ENCODE measurements around the gene RPL29.

Gene RPL29

DNA sequence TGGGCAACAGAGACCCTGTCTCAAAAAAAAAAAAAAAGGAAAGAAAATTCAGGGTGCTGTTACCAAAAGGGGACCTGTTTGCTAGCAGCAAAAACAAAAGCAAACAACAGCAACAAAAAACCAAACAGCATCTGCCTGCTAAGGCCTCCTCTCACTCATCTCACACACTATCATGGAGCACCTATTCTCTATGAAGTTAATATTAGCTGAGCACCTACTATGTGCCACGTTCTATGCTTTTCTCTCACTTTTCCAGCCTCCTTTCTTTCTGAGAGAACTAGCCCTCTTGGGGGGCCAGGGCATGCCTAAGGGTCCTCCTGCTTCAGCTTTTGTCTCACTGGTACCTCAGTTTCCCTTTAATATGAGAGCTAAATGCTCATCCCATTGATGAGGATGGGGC, 41.0 kb downstream of the RPL29 start:
- H3K27me3 ChIP-seq (ENCODE audit: low read depth) = no peaks in the 10 kb centered on the region
- no peak overlapping the region for H3K4me3 ChIP-seq
- in situ Hi-C loops (cut with MboI; ENCODE audit: low sequenced_read_pairs) = no loop called here

DNA sequence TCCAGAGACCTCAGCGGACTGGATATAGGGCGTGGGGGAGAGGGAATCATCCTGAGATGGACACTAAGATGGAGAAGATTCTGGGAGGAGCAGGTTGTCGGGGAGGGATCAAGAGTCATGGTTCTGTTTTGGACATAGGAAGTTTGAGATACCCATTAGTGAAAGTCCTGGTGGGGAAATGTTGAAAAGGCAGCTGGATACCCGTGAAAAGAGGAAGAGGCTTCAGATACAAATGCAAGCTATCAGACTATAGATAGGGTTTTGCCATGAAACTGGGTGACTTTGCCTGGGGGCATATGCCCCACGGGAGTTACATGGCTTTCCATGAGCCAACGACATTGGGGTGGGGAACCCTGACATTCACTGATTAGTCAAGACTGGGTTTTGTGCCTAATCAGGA, 41.6 kb downstream of the RPL29 start:
- no peak for DNase-seq (ENCODE audit: low spot score in 2 of 2)
- Histone ChIP-seq H3K4me3 (no peak overlapping the region), H3K27me3 (ENCODE audit: low read depth) (no peaks in the 10 kb centered on the region), H3K9me3 (no peaks in the 10 kb centered on the region), H3K4me1 (no peaks in the 10 kb centered on the region), H3K36me3 (replicated peaks) (peaks cover 2% of the 10 kb centered on the region)
- in situ Hi-C loops (cut with MboI; ENCODE audit: low sequenced_read_pairs) = no loop called here

More for the DNA sequence above, 41.0 kb downstream of the RPL29 start:
- DNase-seq (ENCODE audit: low spot score in 2 of 2) = no peak
- no peaks in the 10 kb centered on the region for H3K9me3 ChIP-seq
- H3K36me3 ChIP-seq (replicated peaks) = peaks cover 9% of the 10 kb centered on the region
- H3K4me1 ChIP-seq = no peaks in the 10 kb centered on the region

DNA sequence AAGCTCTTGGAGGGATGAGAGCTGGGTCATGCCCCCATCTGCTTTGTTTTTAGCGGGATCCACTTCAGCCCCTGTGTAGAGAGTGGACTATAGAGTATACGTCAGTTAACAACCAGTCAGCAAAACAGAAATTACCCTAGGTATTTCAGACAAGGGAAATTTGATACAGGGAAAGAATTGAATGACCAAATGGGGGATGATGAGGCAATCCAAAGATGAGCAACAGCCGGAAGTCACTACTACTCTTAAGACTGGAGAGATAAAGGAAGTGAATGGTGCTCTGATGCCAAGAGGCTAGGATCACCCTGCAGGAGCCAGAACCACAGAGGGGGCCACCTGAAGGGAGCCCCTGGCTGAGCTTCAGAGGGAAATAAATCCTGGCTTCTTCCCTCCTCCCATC, 42.2 kb downstream of the RPL29 start:
- H3K4me1 ChIP-seq = no peaks in the 10 kb centered on the region
- no peak overlapping the region for H3K4me3 ChIP-seq
- no peaks in the 10 kb centered on the region for H3K9me3 ChIP-seq
- H3K36me3 ChIP-seq (replicated peaks) = no peaks in the 10 kb centered on the region; the same call in none of the 2 replicates
- in situ Hi-C loops (cut with MboI; ENCODE audit: low sequenced_read_pairs) = no loop called here
- H3K27me3 ChIP-seq (ENCODE audit: low read depth) = no peaks in the 10 kb centered on the region
- DNase-seq (ENCODE audit: low spot score in 2 of 2) = no peak

DNA sequence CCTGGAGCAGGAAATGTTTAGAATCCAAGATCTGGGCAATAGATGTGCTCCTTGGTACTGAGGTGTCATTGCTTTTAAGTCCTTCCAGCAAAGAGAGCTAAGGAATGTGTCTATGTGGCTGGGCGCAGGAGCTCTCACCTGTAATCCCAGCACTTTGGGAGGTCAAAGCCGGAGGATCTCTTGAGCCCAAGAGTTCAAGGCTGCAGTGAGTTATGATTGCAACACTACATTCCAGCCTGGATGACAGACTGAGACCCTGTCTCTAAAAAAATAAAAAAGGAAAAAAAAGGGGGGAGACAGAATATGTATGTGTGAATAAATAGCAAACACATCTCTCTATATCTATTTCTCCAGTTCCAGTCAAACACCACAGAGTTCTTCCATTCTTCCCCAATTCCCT, 44.8 kb downstream of the RPL29 start:
- H3K9me3 ChIP-seq = no peaks in the 10 kb centered on the region
- H3K4me1 ChIP-seq = no peaks in the 10 kb centered on the region
- in situ Hi-C loops (cut with MboI; ENCODE audit: low sequenced_read_pairs) = no loop called here
- H3K36me3 ChIP-seq (replicated peaks) = no peaks in the 10 kb centered on the region
- H3K4me3 ChIP-seq = no peak overlapping the region
- DNase-seq (ENCODE audit: low spot score in 2 of 2) = no peak
- no peaks in the 10 kb centered on the region for H3K27me3 ChIP-seq (ENCODE audit: low read depth)

DNA sequence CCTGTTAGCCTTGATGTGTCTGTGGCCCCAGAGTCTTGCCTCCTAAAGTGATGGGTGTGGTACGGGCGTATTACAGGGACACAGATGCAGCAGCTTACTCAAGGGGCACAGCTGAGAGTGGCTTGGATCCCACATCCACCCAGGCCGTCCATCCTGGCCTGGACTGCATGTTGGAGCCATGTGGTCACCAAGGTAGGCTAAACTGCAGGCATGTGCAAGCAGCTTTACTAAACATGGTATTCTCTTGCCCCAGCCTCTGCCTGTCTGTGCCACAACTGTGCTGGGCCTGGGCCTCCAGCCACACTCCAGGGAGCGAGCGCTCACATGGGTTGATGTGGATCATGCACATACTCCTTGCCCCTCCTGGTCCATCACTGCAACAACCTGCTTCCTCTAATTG, 46.6 kb downstream of the RPL29 start:
- no peaks in the 10 kb centered on the region for H3K36me3 ChIP-seq (replicated peaks)
- no peaks in the 10 kb centered on the region for H3K27me3 ChIP-seq (ENCODE audit: low read depth)
- in situ Hi-C loops (cut with MboI; ENCODE audit: low sequenced_read_pairs) = no loop called here
- no peak overlapping the region for H3K4me3 ChIP-seq
- H3K9me3 ChIP-seq = no peaks in the 10 kb centered on the region
- H3K4me1 ChIP-seq = no peaks in the 10 kb centered on the region
- DNase-seq (ENCODE audit: low spot score in 2 of 2) = no peak

DNA sequence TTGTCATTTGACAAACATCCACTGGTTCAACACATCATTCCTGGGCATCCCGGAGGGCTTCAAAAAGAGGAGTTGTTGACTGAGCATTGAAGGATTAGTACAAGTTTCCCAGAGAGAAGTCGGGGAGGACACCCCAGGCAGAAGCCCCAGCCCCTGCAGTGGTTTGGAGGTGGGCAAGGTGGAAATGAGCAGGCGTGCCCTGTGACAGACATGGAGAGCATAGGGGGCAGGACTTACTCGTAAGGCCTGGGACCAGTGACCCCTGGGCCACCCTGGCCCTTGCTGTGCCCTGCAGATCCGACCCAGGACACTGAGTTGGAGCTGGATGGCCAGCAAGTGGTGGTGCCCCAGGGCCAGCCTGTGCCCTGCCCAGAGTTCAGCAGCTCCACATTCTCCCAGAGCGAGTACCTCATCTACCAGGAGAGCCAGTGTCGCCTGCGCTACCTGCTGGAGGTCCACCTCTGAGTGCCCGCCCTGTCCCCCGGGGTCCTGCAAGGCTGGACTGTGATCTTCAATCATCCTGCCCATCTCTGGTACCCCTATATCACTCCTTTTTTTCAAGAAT, 47.6 kb downstream of the RPL29 start:
- in situ Hi-C loops (cut with MboI; ENCODE audit: low sequenced_read_pairs) = no loop called here
- DNase-seq (ENCODE audit: low spot score in 2 of 2) = no peak
- Histone ChIP-seq H3K4me3 (no peak overlapping the region), H3K36me3 (replicated peaks) (no peaks in the 10 kb centered on the region), H3K9me3 (no peaks in the 10 kb centered on the region), H3K27me3 (ENCODE audit: low read depth) (no peaks in the 10 kb centered on the region), H3K4me1 (peaks cover under 1% of the 10 kb centered on the region; the same call in 1 of the 2 replicates)

DNA sequence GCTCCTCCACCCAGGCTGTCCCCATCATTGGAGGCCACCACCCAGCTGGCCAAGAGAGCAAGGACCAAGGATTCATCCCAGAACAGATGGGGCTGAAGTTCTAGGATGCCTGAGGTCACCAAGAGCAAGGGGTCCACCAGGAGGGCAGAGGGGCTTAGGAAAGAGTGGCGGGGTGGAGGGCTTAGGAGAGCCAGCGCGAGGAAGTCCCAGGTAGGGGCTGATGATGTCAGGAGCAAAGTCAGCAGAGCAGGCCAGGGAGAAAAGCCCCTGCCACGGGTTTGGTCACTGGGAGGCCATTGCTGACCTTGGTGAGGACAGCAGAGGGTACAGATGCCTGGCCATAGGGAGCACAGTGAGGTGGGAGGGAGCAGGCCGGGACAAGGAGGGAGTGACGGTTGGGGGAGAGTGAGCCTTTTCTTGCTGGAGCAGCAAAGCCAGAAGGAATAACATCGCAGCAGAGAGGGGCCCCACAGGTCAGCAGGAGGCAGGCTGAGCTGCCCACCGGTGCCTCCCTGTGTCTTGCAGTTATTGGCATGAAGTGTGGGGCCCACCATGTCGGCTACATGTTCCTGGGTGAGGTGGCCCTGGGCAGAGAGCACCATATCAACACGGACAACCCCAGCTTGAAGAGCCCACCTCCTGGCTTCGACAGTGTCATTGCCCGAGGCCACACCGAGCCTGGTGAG, 48.3 kb downstream of the RPL29 start:
- peaks cover 7% of the 10 kb centered on the region for H3K4me1 ChIP-seq
- no peak for DNase-seq (ENCODE audit: low spot score in 2 of 2)
- H3K36me3 ChIP-seq (replicated peaks) = no peaks in the 10 kb centered on the region
- H3K27me3 ChIP-seq (ENCODE audit: low read depth) = no peaks in the 10 kb centered on the region
- in situ Hi-C loops (cut with MboI; ENCODE audit: low sequenced_read_pairs) = no loop called here
- no peaks in the 10 kb centered on the region for H3K9me3 ChIP-seq
- no peak overlapping the region for H3K4me3 ChIP-seq

DNA sequence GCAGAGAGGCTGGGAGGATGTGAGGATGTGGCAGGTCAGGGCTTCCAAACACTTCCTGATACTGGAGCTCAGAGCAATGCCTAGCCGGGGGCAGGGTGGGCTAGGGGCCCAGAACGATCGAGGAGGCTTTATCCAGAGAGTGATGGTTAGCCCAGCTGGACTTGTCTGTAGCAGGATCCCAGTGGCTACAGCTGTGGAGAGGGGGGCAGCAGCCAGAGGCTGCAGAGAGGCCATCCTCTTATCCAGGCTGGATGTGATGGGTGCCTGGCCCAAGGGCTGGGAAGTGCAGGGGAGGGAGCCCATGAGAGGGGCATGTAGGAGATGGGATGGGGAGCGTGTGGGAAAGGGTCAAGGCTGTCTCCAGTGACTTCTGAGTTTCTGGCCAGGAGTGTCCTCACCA, 48.9 kb downstream of the RPL29 start:
- H3K4me1 ChIP-seq = peaks cover 10% of the 10 kb centered on the region
- in situ Hi-C loops (cut with MboI; ENCODE audit: low sequenced_read_pairs) = no loop called here
- no peaks in the 10 kb centered on the region for H3K36me3 ChIP-seq (replicated peaks)
- H3K27me3 ChIP-seq (ENCODE audit: low read depth) = no peaks in the 10 kb centered on the region
- no peaks in the 10 kb centered on the region for H3K9me3 ChIP-seq
- no peak for DNase-seq (ENCODE audit: low spot score in 2 of 2)
- H3K4me3 ChIP-seq = no peak overlapping the region

DNA sequence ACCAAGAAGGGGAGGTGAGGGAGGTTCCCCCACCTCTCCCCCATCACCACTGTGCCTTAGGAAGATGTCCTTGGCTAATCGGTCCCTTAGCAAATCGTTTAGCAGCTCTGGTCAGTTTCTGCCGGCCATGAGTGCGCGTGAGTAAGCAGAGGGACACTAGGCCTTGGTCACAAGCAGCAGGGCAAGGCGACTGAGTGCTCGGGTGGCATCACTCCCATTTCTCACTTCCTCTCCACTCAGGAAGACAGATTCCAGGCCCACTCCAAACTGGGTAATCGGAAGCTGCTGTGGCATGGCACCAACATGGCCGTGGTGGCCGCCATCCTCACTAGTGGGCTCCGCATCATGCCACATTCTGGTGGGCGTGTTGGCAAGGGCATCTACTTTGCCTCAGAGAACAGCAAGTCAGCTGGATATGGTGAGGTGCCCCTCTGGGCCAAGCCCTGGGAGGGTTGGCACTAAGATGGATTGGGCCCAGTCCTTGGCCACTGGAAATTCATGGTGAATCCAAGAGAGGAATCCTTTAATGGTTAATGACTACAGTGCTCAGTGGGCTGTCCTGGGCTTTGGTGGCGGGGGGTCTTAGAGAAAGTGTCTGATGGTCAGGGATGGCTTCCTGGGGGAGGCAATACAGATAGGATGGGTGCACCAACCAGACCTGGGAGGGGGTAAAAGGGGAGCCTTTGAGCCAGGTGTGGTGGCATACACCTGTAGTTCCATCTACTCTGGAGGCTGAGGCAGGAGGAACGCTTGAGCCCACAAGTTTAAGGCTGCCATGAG, 49.6 kb downstream of the RPL29 start:
- no peak for DNase-seq (ENCODE audit: low spot score in 2 of 2)
- peaks cover 10% of the 10 kb centered on the region for H3K4me1 ChIP-seq
- H3K9me3 ChIP-seq = no peaks in the 10 kb centered on the region
- H3K36me3 ChIP-seq (replicated peaks) = no peaks in the 10 kb centered on the region
- in situ Hi-C loops (cut with MboI; ENCODE audit: low sequenced_read_pairs) = no loop called here
- H3K4me3 ChIP-seq = no peak overlapping the region
- H3K27me3 ChIP-seq (ENCODE audit: low read depth) = no peaks in the 10 kb centered on the region

DNA sequence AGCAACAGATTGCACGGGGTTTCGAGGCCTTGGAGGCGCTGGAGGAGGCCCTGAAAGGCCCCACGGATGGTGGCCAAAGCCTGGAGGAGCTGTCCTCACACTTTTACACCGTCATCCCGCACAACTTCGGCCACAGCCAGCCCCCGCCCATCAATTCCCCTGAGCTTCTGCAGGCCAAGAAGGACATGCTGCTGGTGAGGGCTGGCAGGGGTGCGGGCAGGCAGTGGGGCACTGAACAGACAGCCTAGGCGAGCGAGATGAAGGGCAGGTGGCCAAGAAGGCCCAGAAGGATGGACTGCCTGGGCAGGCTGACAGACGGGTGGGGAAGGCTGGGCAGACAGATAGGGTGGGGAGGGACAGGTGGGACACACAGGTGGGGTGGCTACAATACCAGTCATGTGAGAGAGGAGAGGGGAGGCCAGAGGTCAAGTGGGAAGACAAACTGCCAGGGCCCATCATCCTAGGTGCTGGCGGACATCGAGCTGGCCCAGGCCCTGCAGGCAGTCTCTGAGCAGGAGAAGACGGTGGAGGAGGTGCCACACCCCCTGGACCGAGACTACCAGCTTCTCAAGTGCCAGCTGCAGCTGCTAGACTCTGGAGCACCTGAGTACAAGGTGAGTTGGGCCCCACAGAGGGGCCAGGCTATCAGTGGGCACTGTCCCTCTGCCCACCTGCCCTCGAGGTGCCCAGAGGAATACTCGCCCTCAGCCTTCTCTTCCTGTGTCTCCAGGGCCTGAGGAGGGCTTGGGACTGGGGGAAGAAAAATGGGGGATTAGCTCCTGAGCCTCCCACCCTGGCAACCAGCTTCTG, 50.5 kb downstream of the RPL29 start:
- no peak overlapping the region for H3K4me3 ChIP-seq
- peaks cover 10% of the 10 kb centered on the region for H3K4me1 ChIP-seq
- no peaks in the 10 kb centered on the region for H3K9me3 ChIP-seq
- H3K36me3 ChIP-seq (replicated peaks) = no peaks in the 10 kb centered on the region
- in situ Hi-C loops (cut with MboI; ENCODE audit: low sequenced_read_pairs) = no loop called here
- DNase-seq (ENCODE audit: low spot score in 2 of 2) = no peak
- H3K27me3 ChIP-seq (ENCODE audit: low read depth) = no peaks in the 10 kb centered on the region

DNA sequence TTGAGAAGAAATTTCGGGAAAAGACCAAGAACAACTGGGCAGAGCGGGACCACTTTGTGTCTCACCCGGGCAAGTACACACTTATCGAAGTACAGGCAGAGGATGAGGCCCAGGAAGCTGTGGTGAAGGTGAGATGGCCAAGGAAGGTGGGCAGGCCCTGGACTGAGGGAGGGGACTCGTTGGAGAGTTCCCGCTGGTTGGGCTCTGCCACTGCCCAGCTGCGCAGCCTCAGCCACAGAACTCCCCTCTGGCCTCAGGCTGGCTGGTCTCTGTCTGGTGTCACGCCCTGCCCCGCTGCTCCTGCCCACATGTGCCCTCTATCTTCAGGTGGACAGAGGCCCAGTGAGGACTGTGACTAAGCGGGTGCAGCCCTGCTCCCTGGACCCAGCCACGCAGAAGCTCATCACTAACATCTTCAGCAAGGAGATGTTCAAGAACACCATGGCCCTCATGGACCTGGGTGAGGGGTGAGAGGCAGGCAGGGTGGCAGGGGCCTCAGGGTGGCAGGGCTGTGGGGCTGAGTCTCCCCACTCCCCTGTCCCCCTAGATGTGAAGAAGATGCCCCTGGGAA, 51.2 kb downstream of the RPL29 start:
- no peak for DNase-seq (ENCODE audit: low spot score in 2 of 2)
- H3K4me1 ChIP-seq = peaks cover 10% of the 10 kb centered on the region
- H3K4me3 ChIP-seq = no peak overlapping the region
- H3K27me3 ChIP-seq (ENCODE audit: low read depth) = no peaks in the 10 kb centered on the region
- H3K36me3 ChIP-seq (replicated peaks) = no peaks in the 10 kb centered on the region
- in situ Hi-C loops (cut with MboI; ENCODE audit: low sequenced_read_pairs) = no loop called here
- no peaks in the 10 kb centered on the region for H3K9me3 ChIP-seq
